NCI-H2227 (cell line): Measurements from ENCODE around the gene EYS.

Source experiments
- DNase-seq: peaks from one replicate; lab custom pipeline; 2025; ENCODE audit not compliant: unreplicated experiment; lab: John Stamatoyannopoulos, UW

EYS gene

GRCh38 chr6:64872633-64873032 lies 834.4 kb downstream of the EYS start:
- DNase-seq: no peak

GRCh38 chr6:64861039-64861651 lies 845.9 kb downstream of the EYS start:
- DNase-seq: no peak

- DNase-seq: no peak
Measured at GRCh38 chr6:64860203-64860602, 846.8 kb downstream of the EYS start.

- DNase-seq: no peak
Measured at GRCh38 chr6:64850121-64850520, 856.9 kb downstream of the EYS start.

GRCh38 chr6:64848467-64848866 lies 858.6 kb downstream of the EYS start:
- no peak for DNase-seq

GRCh38 chr6:64847396-64847795 lies 859.6 kb downstream of the EYS start:
- DNase-seq: no peak

GRCh38 chr6:64838726-64839125 lies 868.3 kb downstream of the EYS start:
- no peak for DNase-seq

- no peak for DNase-seq
Measured at GRCh38 chr6:64831680-64832079, 875.3 kb downstream of the EYS start.

- DNase-seq: no peak
Measured at GRCh38 chr6:64817525-64817924, 889.5 kb downstream of the EYS start.

GRCh38 chr6:64815718-64816117 lies 891.3 kb downstream of the EYS start:
- DNase-seq: no peak

- DNase-seq: no peak
Measured at GRCh38 chr6:64812138-64812537, 894.9 kb downstream of the EYS start.

- no peak for DNase-seq
Measured at GRCh38 chr6:64811119-64811518, 895.9 kb downstream of the EYS start.

- DNase-seq: no peak
Measured at GRCh38 chr6:64807785-64808184, 899.2 kb downstream of the EYS start.

- DNase-seq: no peak
Measured at GRCh38 chr6:64803470-64804166, 903.4 kb downstream of the EYS start.

- DNase-seq: no peak
Measured at GRCh38 chr6:64792534-64792933, 914.5 kb downstream of the EYS start.

- no peak for DNase-seq
Measured at GRCh38 chr6:64789476-64789875, 917.5 kb downstream of the EYS start.

- no peak for DNase-seq
Measured at GRCh38 chr6:64786736-64787135, 920.3 kb downstream of the EYS start.

- no peak for DNase-seq
Measured at GRCh38 chr6:64782877-64783276, 924.1 kb downstream of the EYS start.

- no peak for DNase-seq
Measured at GRCh38 chr6:64777941-64778785, 928.9 kb downstream of the EYS start.

GRCh38 chr6:64776359-64776758 lies 930.7 kb downstream of the EYS start:
- DNase-seq: no peak

- no peak for DNase-seq
Measured at GRCh38 chr6:64774881-64775280, 932.1 kb downstream of the EYS start.

- DNase-seq: no peak
Measured at GRCh38 chr6:64750910-64751309, 956.1 kb downstream of the EYS start.
